Coronary artery (tissue), 2 donors: ENCODE measurements around the gene ISL2.

Source experiments
- DNase-seq: peaks from one replicate; pipeline ENCODE4 v3.0.0-alpha.2; 2017; ENCODE audit warnings: low spot score
- H3K27ac ChIP-seq, 2 donors: fragments of 200-600 bp; sonication (generic); one replicate each; pipeline ENCODE4 v1.5.1; 2016 to 2019
- H3K4me3 ChIP-seq: fragments of 200-600 bp; sonication (generic); 2 replicates; pipeline ENCODE4 v1.5.1; 2016; ENCODE audit warnings: mild to moderate bottlenecking, moderate library complexity
- CTCF ChIP-seq: fragments of 200-600 bp; sonication (generic); IDR thresholded peaks from one replicate; pipeline ENCODE4 v1.5.1; 2019; ENCODE audit warnings: antibody characterized with exemption

Gene ISL2

DNA sequence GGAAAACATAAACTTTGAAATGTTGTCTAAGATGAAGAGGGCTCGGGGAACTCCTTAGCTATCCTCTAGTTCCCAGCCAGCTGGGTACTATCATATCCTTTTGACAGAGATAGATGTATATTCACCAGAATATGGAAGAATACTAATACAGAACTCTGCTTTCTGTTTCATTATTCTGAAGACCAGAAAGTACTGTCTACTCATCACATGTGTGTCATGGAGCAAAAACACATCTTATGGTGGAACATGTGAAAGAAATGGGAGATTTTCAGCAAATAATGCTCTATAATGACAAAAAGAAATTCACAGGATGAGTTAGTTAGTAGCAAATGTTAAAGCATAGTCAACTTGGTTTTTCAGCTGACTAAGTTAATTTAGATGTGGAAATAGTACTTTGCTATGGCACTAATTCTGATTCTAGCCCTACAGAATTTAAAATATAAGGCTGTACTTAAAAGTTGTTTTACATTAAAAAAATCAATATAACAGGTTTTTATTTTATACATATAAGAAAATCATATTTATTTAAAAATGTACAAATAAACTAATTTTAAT lies 16.5 kb downstream of the ISL2 start:
- Histone ChIP-seq H3K4me3 (no peak overlapping the region), H3K27ac (no peak overlapping the region)
- no peak for DNase-seq
- no peak for TF ChIP-seq CTCF

GRCh38 chr15:76353903-76354302 lies 17.3 kb downstream of the ISL2 start:
- H3K4me3 ChIP-seq, result no peak overlapping the region
- no peak for DNase-seq
- H3K27ac ChIP-seq, result no peak overlapping the region
- TF ChIP-seq CTCF, result no peak

DNA sequence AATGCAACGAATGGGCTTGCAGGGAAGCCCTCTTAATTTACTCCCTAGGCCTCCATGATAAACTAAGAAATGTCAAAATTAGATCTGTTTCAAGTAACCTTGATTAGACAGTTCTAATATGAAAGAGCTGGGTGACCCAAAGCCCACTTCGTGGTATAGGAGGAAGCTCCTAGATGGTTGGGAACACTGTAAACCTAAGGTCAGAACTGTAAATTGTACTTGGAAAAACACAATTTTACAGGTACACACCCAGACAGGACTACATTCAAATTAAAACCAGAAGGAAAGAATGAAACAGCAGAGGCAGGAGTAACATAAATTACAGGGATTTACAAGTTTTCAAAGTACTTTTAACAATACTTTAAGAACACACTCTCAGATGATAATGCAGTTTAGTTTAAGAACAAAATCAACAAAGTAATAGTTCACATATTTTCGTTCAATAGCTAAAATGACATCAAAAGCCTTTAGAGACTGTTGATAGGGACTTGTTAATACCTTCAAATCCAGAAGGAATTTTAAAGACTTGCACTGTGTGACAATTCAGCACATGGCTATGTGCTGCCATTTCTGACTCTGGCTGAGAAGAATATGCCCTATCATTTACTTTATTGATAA lies 18.4 kb downstream of the ISL2 start:
- Histone ChIP-seq H3K27ac (no peak overlapping the region), H3K4me3 (no peak overlapping the region)
- no peak for DNase-seq
- no peak for TF ChIP-seq CTCF

- no peak overlapping the region for H3K27ac ChIP-seq
- DNase-seq, result no peak
- no peak for TF ChIP-seq CTCF
- H3K4me3 ChIP-seq, result no peak overlapping the region
Observed at GRCh38 chr15:76358453-76358852, 21.9 kb downstream of the ISL2 start.

GRCh38 chr15:76359152-76359551 lies 22.6 kb downstream of the ISL2 start:
- H3K27ac ChIP-seq, result no peak overlapping the region
- no peak overlapping the region for H3K4me3 ChIP-seq
- DNase-seq, result no peak
- no peak for TF ChIP-seq CTCF

- no peak overlapping the region for H3K4me3 ChIP-seq
- no peak for DNase-seq
- TF ChIP-seq CTCF, result no peak
- no peak overlapping the region for H3K27ac ChIP-seq
Observed at GRCh38 chr15:76360416-76360815, 23.8 kb downstream of the ISL2 start.

GRCh38 chr15:76363251-76363650 lies 26.7 kb downstream of the ISL2 start:
- no peak for DNase-seq
- TF ChIP-seq CTCF, result no peak
- no peak overlapping the region for H3K27ac ChIP-seq
- no peak overlapping the region for H3K4me3 ChIP-seq
